IPS DF 4.7 (cell line): ENCODE results near the gene FES.
"Not testable (repeated sequence)": the region's sequence is repeated elsewhere in the genome, so short reads cannot be mapped to it uniquely, and the experiment has no call there.

Experiments
- DNase-seq: peaks from one replicate; pipeline ENCODE4 v3.0.0-alpha.2; 2013; ENCODE audit warnings: low spot score; ENCODE audit errors: extremely low read depth

The FES gene

GRCh38 chr15:90883976-90884718 is at the start of gene FES:
Gene FES, plus strand, starts transcription at chr15:90884504. Its CDS starts 542 bp downstream, at chr15:90885046.
- DNase-seq: no peak

- no peak for DNase-seq
Measured at GRCh38 chr15:90834626-90835025, 49.7 kb upstream of the FES start.

- no peak for DNase-seq
Measured at GRCh38 chr15:90836296-90836871, 47.9 kb upstream of the FES start.

GRCh38 chr15:90837094-90837493 is 47.2 kb upstream of the FES start:
- DNase-seq: no peak

- no peak for DNase-seq
Measured at GRCh38 chr15:90838139-90838538, 46.2 kb upstream of the FES start.

- no peak for DNase-seq
Measured at GRCh38 chr15:90838544-90838943, 45.8 kb upstream of the FES start.

- peak; percentile 85 for DNase-seq
Measured at GRCh38 chr15:90839187-90840071, 44.9 kb upstream of the FES start.

GRCh38 chr15:90840157-90840855 is 44.0 kb upstream of the FES start:
- no peak for DNase-seq

GRCh38 chr15:90840954-90841353 is 43.4 kb upstream of the FES start:
- no peak for DNase-seq

- DNase-seq: no peak
Measured at GRCh38 chr15:90844696-90845095, 39.6 kb upstream of the FES start.

GRCh38 chr15:90845201-90845949 is 38.9 kb upstream of the FES start:
- no peak for DNase-seq

GRCh38 chr15:90849424-90849823 is 34.9 kb upstream of the FES start:
- DNase-seq: not testable (repeated sequence)

GRCh38 chr15:90851114-90851513 is 33.2 kb upstream of the FES start:
- DNase-seq: no peak

GRCh38 chr15:90851940-90852339 is 32.4 kb upstream of the FES start:
- DNase-seq: no peak

GRCh38 chr15:90855139-90855538 is 29.2 kb upstream of the FES start:
- DNase-seq: no peak

- no peak for DNase-seq
Measured at GRCh38 chr15:90857337-90857736, 27.0 kb upstream of the FES start.

GRCh38 chr15:90857883-90858443 is 26.3 kb upstream of the FES start:
- no peak for DNase-seq

GRCh38 chr15:90859234-90860131 is 24.8 kb upstream of the FES start:
- no peak for DNase-seq

GRCh38 chr15:90860450-90860849 is 23.9 kb upstream of the FES start:
- no peak for DNase-seq
